Liver (tissue), 9 donors: ENCODE data around the gene MRGPRX4. TPM values are rescaled to one million over a fixed set of nuclear protein-coding genes. Genes with fewer than 3 reads are reported as not detected.

Source experiments
- DNase-seq: peaks from one replicate; pipeline ENCODE4 v3.0.0-alpha.2; 2017; ENCODE audit warnings: low spot score
- H3K27ac ChIP-seq, 2 donors: one replicate each; pipeline ENCODE4 v1.7.0; 2013; ENCODE audit warnings: inconsistent platforms in 2 of 2, low read length in 2 of 2, control low read depth in 1 of 2, low read depth in 1 of 2, mild to moderate bottlenecking in 1 of 2
- H3K27me3 ChIP-seq, 4 donors: one replicate each; pipeline versions ENCODE4 v1.6.1 to v1.7.0; 2013; ENCODE audit warnings: low read length in 3 of 4, inconsistent platforms in 1 of 4, mild to moderate bottlenecking in 1 of 4, moderate library complexity in 1 of 4; ENCODE audit not compliant: control insufficient read depth in 4 of 4, insufficient read depth in 4 of 4
- H3K36me3 ChIP-seq, 4 donors: one replicate each; pipeline versions ENCODE4 v1.6.1 to v1.7.0; 2013; ENCODE audit warnings: low read length in 3 of 4, mild to moderate bottlenecking in 3 of 4, low read depth in 1 of 4, moderate library complexity in 1 of 4; ENCODE audit not compliant: control insufficient read depth in 4 of 4, insufficient read depth in 3 of 4
- H3K4me1 ChIP-seq, 4 donors: one replicate each; pipeline versions ENCODE4 v1.6.1 to v1.7.0; 2013; ENCODE audit warnings: low read length in 3 of 4, mild to moderate bottlenecking in 3 of 4, moderate library complexity in 1 of 4; ENCODE audit not compliant: control insufficient read depth in 4 of 4, insufficient read depth in 4 of 4
- H3K4me3 ChIP-seq, 3 donors: one replicate each; pipeline versions ENCODE4 v1.6.1 to v1.7.0; 2013; ENCODE audit warnings: low read length in 3 of 3, control low read depth in 1 of 3, low read depth in 1 of 3, mild to moderate bottlenecking in 1 of 3
- H3K9ac ChIP-seq, 2 donors: one replicate each; pipeline ENCODE4 v1.7.0; 2013; ENCODE audit warnings: low read length in 2 of 2, mild to moderate bottlenecking in 2 of 2, moderate library complexity in 2 of 2, control low read depth in 1 of 2, low read depth in 1 of 2
- H3K9me3 ChIP-seq, 4 donors: one replicate each; pipeline versions ENCODE4 v1.6.1 to v1.7.0; 2013; ENCODE audit warnings: low read length in 3 of 4; ENCODE audit not compliant: control insufficient read depth in 4 of 4
- ATF3 ChIP-seq: IDR thresholded peaks from 2 replicates; pipeline ENCODE4 v1.6.1; 2016; ENCODE audit warnings: antibody characterized with exemption
- EGR1 ChIP-seq, 2 donors: IDR thresholded peaks; 2 replicates each; pipeline ENCODE4 v1.6.1; 2016 to 2018; ENCODE audit warnings: antibody characterized with exemption in 2 of 2, low read depth in 2 of 2
- FOXA1 ChIP-seq: IDR thresholded peaks from 2 replicates; pipeline ENCODE4 v1.6.1; 2016; ENCODE audit warnings: antibody characterized with exemption
- FOXA2 ChIP-seq: IDR thresholded peaks from 2 replicates; pipeline ENCODE4 v1.6.1; 2016; ENCODE audit warnings: antibody characterized with exemption
- GABPA ChIP-seq, 2 donors: IDR thresholded peaks in 1 of 2; conservative IDR thresholded peaks in 1 of 2; 2 replicates each; pipeline ENCODE4 v1.6.1; 2016; ENCODE audit warnings: antibody characterized with exemption in 2 of 2, mild to moderate bottlenecking in 1 of 2, moderate library complexity in 1 of 2
- HNF4A ChIP-seq, 2 donors: conservative IDR thresholded peaks; 2 replicates each; pipeline ENCODE4 v1.6.1; 2016; ENCODE audit warnings: antibody characterized with exemption in 2 of 2, mild to moderate bottlenecking in 2 of 2
- HNF4G ChIP-seq: IDR thresholded peaks from 2 replicates; pipeline ENCODE4 v1.6.1; 2016; ENCODE audit warnings: antibody characterized with exemption
- JUND ChIP-seq, 2 donors: IDR thresholded peaks; 2 replicates each; pipeline ENCODE4 v1.6.1; 2016; ENCODE audit warnings: antibody characterized with exemption in 2 of 2
- NR2F2 ChIP-seq: IDR thresholded peaks from 2 replicates; pipeline ENCODE4 v1.6.1; 2016; ENCODE audit warnings: antibody characterized with exemption
- RAD21 ChIP-seq, 2 donors: IDR thresholded peaks; 2 replicates each; pipeline ENCODE4 v1.6.1; 2016; ENCODE audit warnings: antibody characterized with exemption in 2 of 2, mild to moderate bottlenecking in 2 of 2
- RXRA ChIP-seq, 2 donors: IDR thresholded peaks; 2 replicates each; pipeline ENCODE4 v1.6.1; 2017 to 2018; ENCODE audit warnings: antibody characterized with exemption in 2 of 2, mild to moderate bottlenecking in 1 of 2
- SP1 ChIP-seq: IDR thresholded peaks from 2 replicates; pipeline ENCODE4 v1.6.1; 2018; ENCODE audit warnings: antibody characterized with exemption, mild to moderate bottlenecking
- TAF1 ChIP-seq: conservative IDR thresholded peaks from 2 replicates; pipeline ENCODE4 v1.6.1; 2016; ENCODE audit warnings: antibody characterized with exemption, mild to moderate bottlenecking
- YY1 ChIP-seq: IDR thresholded peaks from 2 replicates; pipeline ENCODE4 v1.6.1; 2016; ENCODE audit warnings: antibody characterized with exemption, mild to moderate bottlenecking
- ZBTB33 ChIP-seq: IDR thresholded peaks from 2 replicates; pipeline ENCODE4 v1.6.1; 2016; ENCODE audit warnings: antibody characterized with exemption
- WGBS: extraction: QIAGEN DNeasy Blood & Tissue Kit; methylation state at CpG from one replicate; pipeline ENCODE4 v1.1.7; 2013; 5-methylcytosine and 5-hydroxymethylcytosine counted together
- polyA plus RNA-seq, 2 donors: library from polyadenylated mRNA; stranded (reverse) in 1 of 2; unstranded in 1 of 2; fragments of 200-250 nt in 1 of 2; fragments of >200 nt in 1 of 2; fragmentation: Nextera tagmentation in 1 of 2; extraction: Ambion mirVana in 1 of 2; gene quantifications; one replicate each; pipeline versions ENCODE4 v1.2.1 to v1.2.3, GENCODE V29; 2013 to 2015
- total RNA-seq, 2 donors: library from RNA; depleted of rRNA; stranded (reverse); fragments of >200 nt; gene quantifications; one replicate each; pipeline ENCODE4 v1.2.3, GENCODE V29; 2014
- TF ChIP-seq, protein P1 (sequence below): IDR thresholded peaks from 2 replicates; pipeline ENCODE4 v1.6.1; 2016; ENCODE audit warnings: antibody characterized with exemption, mild to moderate bottlenecking
- TF ChIP-seq, protein P2 (sequence below): fragments of 150-350 bp; IDR thresholded peaks from 2 replicates; pipeline ENCODE4 v1.5.1; 2017; ENCODE audit warnings: improper control_type of control experiment, low read depth, low read length; ENCODE audit not compliant: missing input control
- TF ChIP-seq, protein P3 (sequence below): IDR thresholded peaks from 2 replicates; pipeline ENCODE4 v1.6.1; 2016; ENCODE audit warnings: antibody characterized with exemption
- donor health status: healthy.
- donor health status: healthy.
- donor health status: healthy.
- donor health status: healthy.
- donor health status: healthy.

MRGPRX4 gene
- total and polyA plus RNA-seq, 4 donors: not detected

GRCh38 chr11:18191376-18191775 lies 18.7 kb downstream of the MRGPRX4 start:
- Histone ChIP-seq H3K4me3 (no peak overlapping the region), H3K4me1 (no peaks in the 10 kb centered on the region), H3K27ac (no peak overlapping the region), H3K9me3 (no peaks in the 10 kb centered on the region), H3K36me3 (no peaks in the 10 kb centered on the region), H3K9ac (no peak overlapping the region), H3K27me3 (no peaks in the 10 kb centered on the region)
- no peak for DNase-seq
- 92% methylated on average over 3 of the region's 3 CpGs for WGBS
- TF ChIP-seq EGR1 (IDR thresholded peaks at IDR 0.05; ENCODE audit: low read depth in 2 of 2): no peak
- TF ChIP-seq YY1: no peak
- no peak for TF ChIP-seq TAF1
- no peak for TF ChIP-seq FOXA1
- no peak for TF ChIP-seq ATF3
- no peak for TF ChIP-seq GABPA (IDR thresholded peaks at IDR 0.05 in 1 of 2, conservative IDR thresholded peaks at IDR 0.05 in 1 of 2)
- TF ChIP-seq HNF4A (conservative IDR thresholded peaks at IDR 0.05): no peak
- TF ChIP-seq, protein P1, sequence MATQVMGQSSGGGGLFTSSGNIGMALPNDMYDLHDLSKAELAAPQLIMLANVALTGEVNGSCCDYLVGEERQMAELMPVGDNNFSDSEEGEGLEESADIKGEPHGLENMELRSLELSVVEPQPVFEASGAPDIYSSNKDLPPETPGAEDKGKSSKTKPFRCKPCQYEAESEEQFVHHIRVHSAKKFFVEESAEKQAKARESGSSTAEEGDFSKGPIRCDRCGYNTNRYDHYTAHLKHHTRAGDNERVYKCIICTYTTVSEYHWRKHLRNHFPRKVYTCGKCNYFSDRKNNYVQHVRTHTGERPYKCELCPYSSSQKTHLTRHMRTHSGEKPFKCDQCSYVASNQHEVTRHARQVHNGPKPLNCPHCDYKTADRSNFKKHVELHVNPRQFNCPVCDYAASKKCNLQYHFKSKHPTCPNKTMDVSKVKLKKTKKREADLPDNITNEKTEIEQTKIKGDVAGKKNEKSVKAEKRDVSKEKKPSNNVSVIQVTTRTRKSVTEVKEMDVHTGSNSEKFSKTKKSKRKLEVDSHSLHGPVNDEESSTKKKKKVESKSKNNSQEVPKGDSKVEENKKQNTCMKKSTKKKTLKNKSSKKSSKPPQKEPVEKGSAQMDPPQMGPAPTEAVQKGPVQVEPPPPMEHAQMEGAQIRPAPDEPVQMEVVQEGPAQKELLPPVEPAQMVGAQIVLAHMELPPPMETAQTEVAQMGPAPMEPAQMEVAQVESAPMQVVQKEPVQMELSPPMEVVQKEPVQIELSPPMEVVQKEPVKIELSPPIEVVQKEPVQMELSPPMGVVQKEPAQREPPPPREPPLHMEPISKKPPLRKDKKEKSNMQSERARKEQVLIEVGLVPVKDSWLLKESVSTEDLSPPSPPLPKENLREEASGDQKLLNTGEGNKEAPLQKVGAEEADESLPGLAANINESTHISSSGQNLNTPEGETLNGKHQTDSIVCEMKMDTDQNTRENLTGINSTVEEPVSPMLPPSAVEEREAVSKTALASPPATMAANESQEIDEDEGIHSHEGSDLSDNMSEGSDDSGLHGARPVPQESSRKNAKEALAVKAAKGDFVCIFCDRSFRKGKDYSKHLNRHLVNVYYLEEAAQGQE: no peak
- TF ChIP-seq, protein P2, sequence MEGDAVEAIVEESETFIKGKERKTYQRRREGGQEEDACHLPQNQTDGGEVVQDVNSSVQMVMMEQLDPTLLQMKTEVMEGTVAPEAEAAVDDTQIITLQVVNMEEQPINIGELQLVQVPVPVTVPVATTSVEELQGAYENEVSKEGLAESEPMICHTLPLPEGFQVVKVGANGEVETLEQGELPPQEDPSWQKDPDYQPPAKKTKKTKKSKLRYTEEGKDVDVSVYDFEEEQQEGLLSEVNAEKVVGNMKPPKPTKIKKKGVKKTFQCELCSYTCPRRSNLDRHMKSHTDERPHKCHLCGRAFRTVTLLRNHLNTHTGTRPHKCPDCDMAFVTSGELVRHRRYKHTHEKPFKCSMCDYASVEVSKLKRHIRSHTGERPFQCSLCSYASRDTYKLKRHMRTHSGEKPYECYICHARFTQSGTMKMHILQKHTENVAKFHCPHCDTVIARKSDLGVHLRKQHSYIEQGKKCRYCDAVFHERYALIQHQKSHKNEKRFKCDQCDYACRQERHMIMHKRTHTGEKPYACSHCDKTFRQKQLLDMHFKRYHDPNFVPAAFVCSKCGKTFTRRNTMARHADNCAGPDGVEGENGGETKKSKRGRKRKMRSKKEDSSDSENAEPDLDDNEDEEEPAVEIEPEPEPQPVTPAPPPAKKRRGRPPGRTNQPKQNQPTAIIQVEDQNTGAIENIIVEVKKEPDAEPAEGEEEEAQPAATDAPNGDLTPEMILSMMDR: no peak
- TF ChIP-seq RXRA (IDR thresholded peaks at IDR 0.05): no peak
- no peak for TF ChIP-seq FOXA2
- no peak for TF ChIP-seq RAD21 (IDR thresholded peaks at IDR 0.05)
- no peak for TF ChIP-seq SP1
- no peak for TF ChIP-seq JUND (IDR thresholded peaks at IDR 0.05)
- no peak for TF ChIP-seq ZBTB33
- no peak for TF ChIP-seq HNF4G

- DNase-seq: no peak
- TF ChIP-seq HNF4A (conservative IDR thresholded peaks at IDR 0.05) (no peak), NR2F2 (no peak), GABPA (IDR thresholded peaks at IDR 0.05 in 1 of 2, conservative IDR thresholded peaks at IDR 0.05 in 1 of 2) (no peak), FOXA1 (no peak), EGR1 (IDR thresholded peaks at IDR 0.05; ENCODE audit: low read depth in 2 of 2) (no peak), HNF4G (no peak), RXRA (IDR thresholded peaks at IDR 0.05) (no peak), FOXA2 (no peak), RAD21 (IDR thresholded peaks at IDR 0.05) (no peak), JUND (IDR thresholded peaks at IDR 0.05) (no peak)
- TF ChIP-seq, protein P1: no peak
- TF ChIP-seq, protein P3, sequence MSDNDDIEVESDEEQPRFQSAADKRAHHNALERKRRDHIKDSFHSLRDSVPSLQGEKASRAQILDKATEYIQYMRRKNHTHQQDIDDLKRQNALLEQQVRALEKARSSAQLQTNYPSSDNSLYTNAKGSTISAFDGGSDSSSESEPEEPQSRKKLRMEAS: no peak
- H3K4me3 ChIP-seq: no peak overlapping the region
- H3K9ac ChIP-seq: no peak overlapping the region
- H3K36me3 ChIP-seq: no peaks in the 10 kb centered on the region
- no peaks in the 10 kb centered on the region for H3K27me3 ChIP-seq
- no peak overlapping the region for H3K27ac ChIP-seq
- H3K4me1 ChIP-seq: no peaks in the 10 kb centered on the region
- no peaks in the 10 kb centered on the region for H3K9me3 ChIP-seq
- 48% methylated on average over 4 of the region's 4 CpGs for WGBS
Observed at GRCh38 chr11:18193010-18193409, 20.4 kb downstream of the MRGPRX4 start.
